ENCODE data around the gene ARL17A. TPM values are rescaled to one million over a fixed set of nuclear protein-coding genes. Genes with fewer than 3 reads are reported as not detected.

Gene ARL17A
- 2.6 and 4.4 TPM in 2 replicates for total RNA-seq

DNA sequence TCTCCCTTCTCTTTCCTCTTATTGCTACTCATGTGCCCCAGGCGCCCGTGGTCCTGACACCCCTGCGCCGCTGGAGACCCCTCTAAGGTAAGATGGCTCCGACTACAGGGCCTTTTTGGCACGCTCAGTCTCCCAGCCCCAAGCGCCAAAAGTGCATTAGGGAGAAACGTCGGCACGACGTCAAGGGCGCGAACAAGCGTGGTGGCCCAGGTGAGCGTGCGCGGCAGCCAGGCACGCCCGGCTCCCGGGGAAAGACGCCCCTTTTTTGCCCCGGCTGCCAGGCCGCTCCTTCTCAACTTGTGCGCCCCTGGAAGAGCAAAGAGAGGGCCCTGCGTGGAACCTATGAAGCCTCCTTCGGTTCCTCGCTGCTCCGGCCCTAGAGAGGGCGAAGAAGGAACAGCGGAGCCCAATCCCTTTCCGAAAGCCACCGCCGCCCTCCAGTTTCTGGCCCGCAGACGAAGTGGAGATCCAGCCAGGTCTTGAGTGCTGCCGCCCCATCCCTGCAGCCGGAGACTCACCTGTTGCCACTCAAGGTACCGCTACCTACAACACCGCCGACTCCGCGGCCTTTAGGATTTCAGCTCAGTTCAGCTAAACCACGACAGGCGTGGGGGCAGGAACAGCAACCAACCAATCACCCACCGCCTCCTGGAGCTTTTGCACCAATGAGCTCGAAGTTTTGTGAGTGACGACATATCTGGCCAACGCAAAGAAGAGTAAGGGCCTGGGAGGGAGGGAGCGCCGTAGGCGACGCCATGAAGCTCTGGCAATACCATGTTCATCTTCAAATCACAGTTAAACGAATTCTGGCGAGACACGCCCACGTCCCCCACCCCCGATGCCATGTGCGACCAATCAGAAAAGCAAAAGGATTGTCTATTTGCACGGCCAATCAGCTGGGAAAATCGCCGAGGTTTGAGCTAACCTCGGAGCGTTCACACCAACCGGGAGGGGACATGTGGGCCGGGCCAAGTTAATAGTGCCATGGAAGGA is at the start of gene ARL17A:
Gene ARL17A (minus strand): TSS at position 609 of the 993 bp plus-strand sequence. CDS start 3,369 bp downstream, outside the sequence.

GRCh38 chr17:46590157-46591146 is 11.0 kb upstream of the ARL17A start, which contains the start of gene NSF:
Gene NSF (plus strand): TSS chr17:46590669. CDS start chr17:46590776, 107 bp downstream.

DNA sequence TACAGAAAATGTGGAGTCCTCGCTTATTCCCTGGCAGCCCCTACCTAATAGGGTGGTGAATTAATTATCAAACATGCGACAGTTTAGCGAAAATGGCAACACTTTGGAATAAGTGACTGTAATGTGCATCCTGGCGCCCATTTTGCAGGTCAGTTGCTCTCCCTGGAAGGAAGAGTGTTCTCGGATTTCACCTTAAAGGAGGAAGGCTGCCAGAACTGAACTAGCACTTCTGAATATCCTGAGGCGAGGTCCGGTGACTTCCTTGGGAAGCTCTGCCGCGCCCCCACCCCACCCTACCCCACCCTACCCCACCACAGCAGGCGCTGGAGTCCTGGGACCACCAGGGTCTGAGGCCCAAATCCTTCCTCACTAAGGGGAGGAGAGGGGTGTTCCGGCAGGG is 67.3 kb downstream of the ARL17A start, which contains the start of gene LRRC37A2:
Gene LRRC37A2 (plus strand): TSS at position 301 of the 400 bp plus-strand sequence. CDS start 245 bp downstream, outside the sequence.

Small RNAs within 50 kb of the gene (small RNA-seq; reads per million reads assigned to genes)
- gene RN7SL199P: not detected

Other genes starting within 250 kb of the ARL17A start
- gene ARL17B, start 217.9 kb downstream of the ARL17A start, total RNA-seq: 3.9 and 5.2 TPM in 2 replicates
- 4.2 and 11.7 TPM in 2 replicates for gene LRRC37A2, start 67.2 kb downstream of the ARL17A start, total RNA-seq
- 36.3 and 48.3 TPM in 2 replicates for gene NSF, start 11.0 kb upstream of the ARL17A start, total RNA-seq
- 1.2 and 1.3 TPM in 2 replicates for gene WNT3, start 239.0 kb upstream of the ARL17A start, total RNA-seq